Progenitor cell of endocrine pancreas (in vitro differentiated cells): ENCODE data around the gene ARTN. TPM values are rescaled to one million over a fixed set of nuclear protein-coding genes. Genes with fewer than 3 reads are reported as not detected.

Experiments
- DNase-seq: peaks from one replicate; pipeline ENCODE4 v3.0.0; 2021; ENCODE audit warnings: low spot score; ENCODE audit not compliant: unreplicated experiment
- H3K27ac Mint-ChIP-seq: 2 replicates; pipeline ENCODE4 v1.8.0; 2021; ENCODE audit warnings: mild to moderate bottlenecking, moderate library complexity, mixed read lengths
- H3K27me3 Mint-ChIP-seq: 2 replicates; pipeline ENCODE4 v1.8.0; 2021; ENCODE audit warnings: mixed read lengths
- H3K36me3 Mint-ChIP-seq: 2 replicates; pipeline ENCODE4 v1.8.0; 2022; ENCODE audit warnings: mixed read lengths; ENCODE audit not compliant: insufficient read depth
- H3K4me1 Mint-ChIP-seq: 2 replicates; pipeline ENCODE4 v1.8.0; 2021; ENCODE audit warnings: low read depth, mixed read lengths
- H3K4me3 Mint-ChIP-seq: 2 replicates; pipeline ENCODE4 v1.8.0; 2021; ENCODE audit warnings: low read depth, mild to moderate bottlenecking, moderate library complexity, mixed read lengths
- H3K9me3 Mint-ChIP-seq: 2 replicates; pipeline ENCODE4 v1.8.0; 2021; ENCODE audit warnings: low read depth, mixed read lengths
- total RNA-seq: library from RNA; stranded (reverse); gene quantifications from 2 replicates; pipeline ENCODE4 v1.2.1, GENCODE V29; 2021
- TF ChIP-seq, protein P1 (sequence below): fragments of 200-600 bp; sonication (generic); IDR thresholded peaks from one replicate; pipeline ENCODE4 v1.5.0; 2021; ENCODE audit warnings: antibody characterized with exemption, mild to moderate bottlenecking; ENCODE audit not compliant: unreplicated experiment

ARTN gene
- total RNA-seq, 1 donor from 2014 or later = 2.0 TPM

DNA sequence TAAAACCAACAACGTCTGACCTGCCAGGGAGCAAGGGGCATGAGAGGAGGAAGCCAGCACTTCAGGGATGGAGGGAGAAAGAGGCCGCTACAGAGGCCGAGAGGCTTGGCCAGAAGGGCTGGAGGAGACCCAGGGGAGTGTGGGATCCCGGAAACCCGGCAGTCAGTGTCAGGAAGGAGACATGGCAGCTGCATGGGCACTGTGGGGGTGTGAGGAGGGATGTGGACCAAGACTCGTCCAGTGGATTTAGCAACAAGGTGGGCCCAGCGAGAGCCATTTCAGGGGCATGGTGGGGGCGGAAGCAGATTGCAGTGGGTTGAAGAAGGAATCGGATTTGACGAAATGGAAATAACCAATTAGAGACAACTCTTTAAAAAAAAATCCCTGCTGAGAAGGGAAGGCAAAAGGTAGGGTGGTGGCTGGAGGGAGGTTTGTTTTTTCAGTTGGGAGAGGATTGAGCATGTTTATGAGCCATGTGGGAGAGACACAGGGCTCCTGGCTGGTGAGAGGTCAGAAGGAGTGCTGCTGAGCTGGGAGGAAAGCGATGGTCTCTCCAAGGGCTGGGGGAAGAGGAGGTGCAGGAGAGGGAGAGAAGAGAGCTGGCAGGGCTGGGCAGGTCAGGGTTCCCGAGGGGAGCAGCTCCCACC, 49.8 kb downstream of the ARTN start:
- no peaks in the 10 kb centered on the region for H3K9me3 Mint-ChIP-seq
- TF ChIP-seq, protein P1, sequence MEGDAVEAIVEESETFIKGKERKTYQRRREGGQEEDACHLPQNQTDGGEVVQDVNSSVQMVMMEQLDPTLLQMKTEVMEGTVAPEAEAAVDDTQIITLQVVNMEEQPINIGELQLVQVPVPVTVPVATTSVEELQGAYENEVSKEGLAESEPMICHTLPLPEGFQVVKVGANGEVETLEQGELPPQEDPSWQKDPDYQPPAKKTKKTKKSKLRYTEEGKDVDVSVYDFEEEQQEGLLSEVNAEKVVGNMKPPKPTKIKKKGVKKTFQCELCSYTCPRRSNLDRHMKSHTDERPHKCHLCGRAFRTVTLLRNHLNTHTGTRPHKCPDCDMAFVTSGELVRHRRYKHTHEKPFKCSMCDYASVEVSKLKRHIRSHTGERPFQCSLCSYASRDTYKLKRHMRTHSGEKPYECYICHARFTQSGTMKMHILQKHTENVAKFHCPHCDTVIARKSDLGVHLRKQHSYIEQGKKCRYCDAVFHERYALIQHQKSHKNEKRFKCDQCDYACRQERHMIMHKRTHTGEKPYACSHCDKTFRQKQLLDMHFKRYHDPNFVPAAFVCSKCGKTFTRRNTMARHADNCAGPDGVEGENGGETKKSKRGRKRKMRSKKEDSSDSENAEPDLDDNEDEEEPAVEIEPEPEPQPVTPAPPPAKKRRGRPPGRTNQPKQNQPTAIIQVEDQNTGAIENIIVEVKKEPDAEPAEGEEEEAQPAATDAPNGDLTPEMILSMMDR = no peak
- no peaks in the 10 kb centered on the region for H3K27me3 Mint-ChIP-seq
- no peak overlapping the region for H3K4me3 Mint-ChIP-seq
- peaks cover 35% of the 10 kb centered on the region for H3K4me1 Mint-ChIP-seq
- H3K27ac Mint-ChIP-seq = peak overlapping the region; percentile 49
- DNase-seq = no peak
- H3K36me3 Mint-ChIP-seq = peaks cover 16% of the 10 kb centered on the region

DNA sequence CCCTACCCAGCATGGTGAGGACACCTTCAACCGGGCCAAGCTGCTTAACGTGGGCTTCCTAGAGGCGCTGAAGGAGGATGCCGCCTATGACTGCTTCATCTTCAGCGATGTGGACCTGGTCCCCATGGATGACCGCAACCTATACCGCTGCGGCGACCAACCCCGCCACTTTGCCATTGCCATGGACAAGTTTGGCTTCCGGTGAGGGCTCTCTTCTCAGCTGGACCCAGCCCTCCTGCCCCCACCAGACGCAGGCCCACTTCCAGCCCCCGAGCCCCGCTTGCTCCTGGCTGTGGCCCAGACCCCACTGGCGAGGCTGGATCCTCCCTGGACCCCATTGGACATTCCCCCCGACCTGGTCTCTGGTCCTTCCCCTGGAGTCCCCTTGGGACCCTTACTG, 51.3 kb downstream of the ARTN start:
- TF ChIP-seq, protein P1 = no peak
- H3K4me1 Mint-ChIP-seq = peaks cover 29% of the 10 kb centered on the region
- H3K27me3 Mint-ChIP-seq = no peaks in the 10 kb centered on the region
- no peak overlapping the region for H3K27ac Mint-ChIP-seq
- H3K4me3 Mint-ChIP-seq = no peak overlapping the region
- H3K36me3 Mint-ChIP-seq = peaks cover 16% of the 10 kb centered on the region
- no peaks in the 10 kb centered on the region for H3K9me3 Mint-ChIP-seq
- DNase-seq = no peak

DNA sequence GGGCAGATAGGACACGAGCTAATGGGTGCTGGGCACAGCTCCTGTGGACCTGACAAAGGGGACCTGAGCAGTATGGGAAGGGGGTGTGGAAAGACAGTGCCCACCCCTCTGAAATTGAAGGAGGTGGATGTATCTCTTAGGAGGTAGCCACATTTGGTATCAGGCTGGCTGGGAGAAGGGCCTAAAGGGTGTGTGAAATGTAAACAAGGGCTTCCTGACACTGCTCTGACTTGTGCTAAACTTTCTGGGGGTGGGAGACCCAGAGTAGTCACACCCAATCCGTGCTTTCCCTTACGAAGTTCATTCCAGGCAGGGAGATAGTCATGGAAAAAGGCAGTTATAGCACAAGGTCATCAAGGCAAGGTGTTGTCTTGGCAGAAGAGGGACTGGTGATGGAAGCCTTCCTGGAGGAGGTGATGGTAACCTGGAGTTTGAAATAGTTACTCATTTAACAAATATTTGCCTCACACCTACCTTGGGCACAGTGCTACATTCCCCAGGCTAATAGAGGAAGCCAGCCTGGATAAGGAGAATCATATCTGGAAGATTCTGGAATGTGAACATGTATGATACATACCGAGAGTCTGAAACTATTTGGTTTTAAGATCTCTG, 52.5 kb downstream of the ARTN start:
- no peak overlapping the region for H3K4me3 Mint-ChIP-seq
- H3K36me3 Mint-ChIP-seq = peaks cover 16% of the 10 kb centered on the region
- TF ChIP-seq, protein P1 = no peak
- H3K27me3 Mint-ChIP-seq = no peaks in the 10 kb centered on the region
- DNase-seq = no peak
- peaks cover 24% of the 10 kb centered on the region for H3K4me1 Mint-ChIP-seq
- no peaks in the 10 kb centered on the region for H3K9me3 Mint-ChIP-seq
- peak overlapping the region; percentile 50 for H3K27ac Mint-ChIP-seq

DNA sequence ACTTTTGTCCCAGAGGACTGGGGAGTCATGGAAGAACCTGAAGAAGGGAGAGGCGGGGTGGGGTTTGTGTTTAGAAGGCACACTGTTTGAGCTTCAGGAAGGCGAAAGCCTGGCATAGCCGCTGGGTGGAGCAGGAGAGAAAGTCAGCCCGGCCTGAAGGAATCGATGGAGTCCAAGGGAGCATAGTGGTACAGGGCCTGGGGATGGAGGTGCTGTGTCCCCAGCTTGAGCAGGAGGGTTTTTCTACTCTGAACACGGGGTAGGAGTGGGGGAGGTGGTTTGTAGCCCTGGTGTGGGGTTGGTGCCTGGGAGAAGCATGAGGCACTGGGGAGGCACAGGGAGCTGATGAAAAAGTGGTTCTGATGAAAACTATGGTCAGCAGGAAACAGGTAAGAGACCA, 53.1 kb downstream of the ARTN start:
- no peak for DNase-seq
- Mint-ChIP-seq H3K27ac (peak overlapping the region; percentile 90), H3K4me1 (peaks cover 26% of the 10 kb centered on the region), H3K36me3 (peaks cover 16% of the 10 kb centered on the region), H3K9me3 (no peaks in the 10 kb centered on the region), H3K27me3 (no peaks in the 10 kb centered on the region), H3K4me3 (no peak overlapping the region)
- TF ChIP-seq, protein P1 = no peak

Other genes with a start within 250 kb of the ARTN start
- gene ST3GAL3, start 226.3 kb upstream of the ARTN start, total RNA-seq = 14.6 and 14.9 TPM in 2 replicates
- gene IPO13, start 13.1 kb downstream of the ARTN start, total RNA-seq = 34.6 and 35.8 TPM in 2 replicates
- gene DPH2, start 36.2 kb downstream of the ARTN start, total RNA-seq = 24.9 and 25.4 TPM in 2 replicates
- gene ATP6V0B, start 41.2 kb downstream of the ARTN start, total RNA-seq = 104 and 108 TPM in 2 replicates
- gene B4GALT2, start 45.4 kb downstream of the ARTN start, total RNA-seq = 61.7 and 63.1 TPM in 2 replicates
- gene CCDC24, start 57.8 kb downstream of the ARTN start, total RNA-seq = 34.8 and 35.9 TPM in 2 replicates
- 26.9 and 29.4 TPM in 2 replicates for gene SLC6A9, start 97.7 kb downstream of the ARTN start, total RNA-seq
- not detected in 2 replicates for gene KLF17, start 185.0 kb downstream of the ARTN start, total RNA-seq
- not detected in 2 replicates for gene KLF18, start 207.8 kb downstream of the ARTN start, total RNA-seq